ENCODE results near the gene KDELR3. TPM values are rescaled to one million over a fixed set of nuclear protein-coding genes. Genes with fewer than 3 reads are reported as not detected.

KDELR3 gene
- total and polyA plus RNA-seq, 2 of the 8 experiments (the other 6 are each of a cell fraction or from before 2014, with no cell fraction given): 7.9 to 13.0 TPM

GRCh38 chr22:38471237-38471636, 3.3 kb downstream of the KDELR3 start (continued):
- TF ChIP-seq JUND (IDR thresholded peaks at IDR 0.05; ENCODE audit: low read length): no peak
- no peak for TF ChIP-seq TAF7 (optimal IDR thresholded peaks at IDR 0.05; ENCODE audit: borderline replicate concordance, low read depth, low read length)
- no peak for TF ChIP-seq SP2 (IDR thresholded peaks at IDR 0.05; ENCODE audit: low read length)
